SK-N-SH (cell line): Measurements from ENCODE around the gene ADNP2. TPM values are rescaled to one million over a fixed set of nuclear protein-coding genes. Genes with fewer than 3 reads are reported as not detected.

Source experiments
- CTCF ChIA-PET: fragments of 300-600, 350-600 bp; formaldehyde crosslinking; extraction: SDS; loops from one replicate; lab custom pipeline; 2021; lab: Yijun Ruan, JAX
- POLR2A ChIA-PET: fragments of 350-600 bp; sonication (Branson Sonifier 250); formaldehyde crosslinking; extraction: SDS; loops from one replicate; lab custom pipeline; 2020; ENCODE audit warnings: antibody characterized with exemption, inconsistent platforms; lab: Yijun Ruan, JAX
- DNase-seq: peaks from one replicate; pipeline ENCODE4 v3.0.0; 2012
- H2AFZ ChIP-seq: fragments of 200-600 bp; sonication (generic); 2 replicates; pipeline ENCODE4 v1.8.1; 2016; ENCODE audit warnings: antibody characterized with exemption, mild to moderate bottlenecking, low read depth
- H3F3A ChIP-seq: fragments of 200-600 bp; sonication (generic); replicated peaks from 2 replicates; pipeline ENCODE3; 2016; ENCODE audit warnings: antibody characterized with exemption, mild to moderate bottlenecking; ENCODE audit not compliant: insufficient read depth
- H3K27ac ChIP-seq, 2 experiments: fragments of 200-500 bp in 1 of 2; fragments of 200-600 bp in 1 of 2; sonication (Bioruptor generic) in 1 of 2; sonication (generic), shearing (Covaris generic) in 1 of 2; 2 replicates each; pipeline versions ENCODE4 v1.5.1 to v1.6.1; 2014 to 2016; ENCODE audit warnings: low read depth in 2 of 2, inconsistent platforms in 1 of 2, low read length in 1 of 2, mild to moderate bottlenecking in 1 of 2, mixed read lengths in 1 of 2
- H3K27me3 ChIP-seq: fragments of 200-600 bp; sonication (generic), shearing (Covaris generic); 2 replicates; pipeline ENCODE4 v1.6.1; 2016; ENCODE audit warnings: mixed run types; ENCODE audit not compliant: insufficient read depth
- H3K36me3 ChIP-seq, 2 experiments: fragments of 200-500 bp in 1 of 2; fragments of 200-600 bp in 1 of 2; sonication (Bioruptor generic) in 1 of 2; sonication (generic) in 1 of 2; replicated peaks in 1 of 2; 2 replicates each; pipeline versions ENCODE3 to v1.5.1; 2014 to 2016; ENCODE audit warnings: low read length in 1 of 2, mild to moderate bottlenecking in 1 of 2; ENCODE audit not compliant: insufficient read depth in 2 of 2, control insufficient read depth in 1 of 2
- H3K4me1 ChIP-seq, 2 experiments: fragments of 200-500 bp in 1 of 2; fragments of 200-600 bp in 1 of 2; sonication (Bioruptor generic) in 1 of 2; sonication (generic), shearing (Covaris generic) in 1 of 2; 2 replicates each; pipeline versions ENCODE4 v1.5.1 to v1.6.1; 2014 to 2016; ENCODE audit warnings: low read depth in 1 of 2, low read length in 1 of 2, mixed run types in 1 of 2; ENCODE audit not compliant: insufficient read depth in 2 of 2, control insufficient read depth in 1 of 2
- H3K4me2 ChIP-seq: fragments of 200-600 bp; sonication (generic), shearing (Covaris generic); 2 replicates; pipeline ENCODE4 v1.6.1; 2017; ENCODE audit warnings: mixed run types
- H3K4me3 ChIP-seq, 2 experiments: fragments of 200-500 bp in 1 of 2; fragments of 200-600 bp in 1 of 2; sonication (Bioruptor generic) in 1 of 2; sonication (generic), shearing (Covaris generic) in 1 of 2; 2 replicates each; pipeline versions ENCODE4 v1.5.1 to v1.8.1; 2014 to 2016; ENCODE audit warnings: low read depth in 2 of 2, inconsistent platforms in 1 of 2, low read length in 1 of 2, mild to moderate bottlenecking in 1 of 2, mixed read lengths in 1 of 2, moderate library complexity in 1 of 2
- H3K79me2 ChIP-seq: fragments of 200-600 bp; sonication (generic); 2 replicates; pipeline ENCODE4 v1.8.1; 2017; ENCODE audit warnings: mild to moderate bottlenecking; ENCODE audit not compliant: insufficient read depth
- H3K9ac ChIP-seq: fragments of 200-600 bp; sonication (generic); 2 replicates; pipeline ENCODE4 v1.6.1; 2017; ENCODE audit warnings: mixed run types
- H3K9me2 ChIP-seq: fragments of 200-600 bp; sonication (generic); 2 replicates; pipeline ENCODE4 v1.6.1; 2017; ENCODE audit warnings: mixed run types
- H3K9me3 ChIP-seq: fragments of 200-600 bp; sonication (generic); 2 replicates; pipeline ENCODE4 v1.6.1; 2017; ENCODE audit warnings: mixed run types, mild to moderate bottlenecking, moderate library complexity
- H4K20me1 ChIP-seq: fragments of 200-600 bp; sonication (generic); 2 replicates; pipeline ENCODE4 v1.6.1; 2017; ENCODE audit warnings: mild to moderate bottlenecking, mixed run types; ENCODE audit not compliant: insufficient read depth
- CTCF ChIP-seq: fragments of 200-600 bp; sonication (generic); IDR thresholded peaks from 2 replicates; pipeline ENCODE4 v1.6.1; 2017; ENCODE audit warnings: antibody characterized with exemption, mild to moderate bottlenecking, moderate library complexity
- EP300 ChIP-seq, 2 experiments: IDR thresholded peaks; 2 replicates each; pipeline versions ENCODE4 v1.4.0 to v1.6.1; 2012; ENCODE audit warnings: borderline replicate concordance in 1 of 2, low read depth in 1 of 2, low read length in 1 of 2
- EZH2phosphoT487 ChIP-seq: fragments of 200-600 bp; sonication (generic); IDR thresholded peaks from 2 replicates; pipeline ENCODE4 v1.6.1; 2017; ENCODE audit warnings: low read depth, mixed run types, mild to moderate bottlenecking, antibody characterized with exemption, moderate library complexity, borderline replicate concordance
- GABPA ChIP-seq: IDR thresholded peaks from 2 replicates; pipeline ENCODE4 v1.4.0; 2012; ENCODE audit warnings: low read depth, mild to moderate bottlenecking
- MEF2A ChIP-seq: IDR thresholded peaks from 2 replicates; pipeline ENCODE4 v1.4.0; 2012; ENCODE audit warnings: low read depth, borderline replicate concordance
- NFIC ChIP-seq: IDR thresholded peaks from 2 replicates; pipeline ENCODE4 v1.4.0; 2012; ENCODE audit warnings: borderline replicate concordance
- PBX3 ChIP-seq: IDR thresholded peaks from 2 replicates; pipeline ENCODE4; 2012
- RCOR1 ChIP-seq: fragments of 150-350 bp; IDR thresholded peaks from 2 replicates; pipeline ENCODE4 v1.6.1; 2017; ENCODE audit warnings: antibody characterized with exemption, low read length
- REST ChIP-seq: IDR thresholded peaks from 2 replicates; pipeline ENCODE4 v1.6.1; 2012; ENCODE audit warnings: mild to moderate bottlenecking, low read depth, low read length, moderate library complexity
- SIN3A ChIP-seq: IDR thresholded peaks from 2 replicates; pipeline ENCODE4 v1.6.1; 2012; ENCODE audit warnings: low read depth, mild to moderate bottlenecking, low read length, moderate library complexity, borderline replicate concordance
- TAF1 ChIP-seq: IDR thresholded peaks from 2 replicates; pipeline ENCODE4 v1.6.1; 2012; ENCODE audit warnings: low read depth, mild to moderate bottlenecking, low read length, moderate library complexity, borderline replicate concordance
- USF2 ChIP-seq: fragments of 150-350 bp; IDR thresholded peaks from 2 replicates; pipeline ENCODE4 v1.6.1; 2017; ENCODE audit warnings: antibody characterized with exemption, low read length, low read depth, borderline replicate concordance
- YY1 ChIP-seq: IDR thresholded peaks from 2 replicates; pipeline ENCODE4 v1.4.0; 2012; ENCODE audit warnings: low read depth, mild to moderate bottlenecking
- ZBTB33 ChIP-seq: IDR thresholded peaks from 2 replicates; pipeline ENCODE4 v1.4.0; 2012; ENCODE audit warnings: low read depth, borderline replicate concordance
- WGBS: methylation state at CpG from one replicate; pipeline ENCODE4 v1.1.6; 2017; ENCODE audit warnings: low lambda C conversion rate; 5-methylcytosine and 5-hydroxymethylcytosine counted together
- polyA plus RNA-seq, 3 experiments: library from polyadenylated mRNA; depleted of rRNA; stranded (reverse); fragments of >200 nt; gene quantifications; 2 replicates each; pipeline ENCODE4 v1.2.3, GENCODE V29; 2012

Gene ADNP2
- polyA plus RNA-seq, 1 of the 3 experiments (the other 2 are of a cell fraction) = 4.3 TPM

- TF ChIP-seq REST (no peak), YY1 (no peak), MEF2A (no peak), GABPA (no peak), NFIC (no peak), TAF1 (no peak), RCOR1 (no peak), EZH2phosphoT487 (no peak), SIN3A (no peak), PBX3 (no peak), USF2 (no peak), ZBTB33 (no peak), EP300 (IDR thresholded peaks at IDR 0.05; ENCODE audit: borderline replicate concordance in 1 of 2, low read depth in 1 of 2, low read length in 1 of 2) (no peak), CTCF (no peak)
- Histone ChIP-seq H2AFZ (no peak overlapping the region), H3K4me3 (peak overlapping the region in 1 of 2 experiments; percentile 28; a peak in 1 of 4 replicates), H3K4me2 (no peak overlapping the region), H3K27ac (no peak overlapping the region), H3K27me3 (no peaks in the 10 kb centered on the region), H4K20me1 (no peaks in the 10 kb centered on the region), H3K36me3 (peaks cover 0 to 9% of the 10 kb centered on the region in 2 experiments), H3F3A (peaks cover 5% of the 10 kb centered on the region), H3K9ac (no peak overlapping the region), H3K4me1 (peaks cover 0 to 3% of the 10 kb centered on the region in 2 experiments; a peak in 1 of 4 replicates), H3K79me2 (no peaks in the 10 kb centered on the region), H3K9me2 (no peaks in the 10 kb centered on the region), H3K9me3 (no peaks in the 10 kb centered on the region)
- 96% methylated on average over 42 of the region's 109 CpGs for WGBS
- DNase-seq = no peak
- ChIA-PET CTCF (interaction anchor here (1.2 to 8.1 kb wide), 4 partner anchors 11 to 93 kb away, joined by 3 to 152 read pairs (median 18); partner anchors contain the start of gene PARD6G), POLR2A (no interaction called here)
These were observed 50.9 kb downstream of the ADNP2 start for GRCh38 chr18:80159713-80160636.
